DMS53 (cell line): ENCODE data around the gene POC1B.
A peak's percentile ranks its signal among the peaks of the same experiment; 100 is the strongest.

Source experiments
- DNase-seq: peaks from one replicate; lab custom pipeline; 2025; lab: John Stamatoyannopoulos, UW

Gene POC1B

GRCh38 chr12:89389755-89390661, 135.8 kb downstream of the POC1B start:
- DNase-seq, result peak; percentile 26

GRCh38 chr12:89386138-89386537, 139.7 kb downstream of the POC1B start:
- DNase-seq, result peak; percentile 55

- DNase-seq, result no peak
Observed at GRCh38 chr12:89384807-89385206, 141.0 kb downstream of the POC1B start.

GRCh38 chr12:89384050-89384758, 141.6 kb downstream of the POC1B start:
- no peak for DNase-seq

GRCh38 chr12:89383235-89384049, 142.4 kb downstream of the POC1B start:
- no peak for DNase-seq

- no peak for DNase-seq
Observed at GRCh38 chr12:89382328-89382727, 143.5 kb downstream of the POC1B start.

GRCh38 chr12:89379839-89380467, 145.9 kb downstream of the POC1B start:
- DNase-seq, result no peak

GRCh38 chr12:89379148-89379838, 146.6 kb downstream of the POC1B start:
- DNase-seq, result no peak

GRCh38 chr12:89376844-89377243, 149.0 kb downstream of the POC1B start:
- DNase-seq, result no peak

- DNase-seq, result no peak
Observed at GRCh38 chr12:89376202-89376529, 149.7 kb downstream of the POC1B start.

GRCh38 chr12:89373763-89374572, 151.9 kb downstream of the POC1B start:
- peak; percentile 29 for DNase-seq

- DNase-seq, result no peak
Observed at GRCh38 chr12:89372584-89373370, 153.1 kb downstream of the POC1B start.

GRCh38 chr12:89370850-89371249, 155.0 kb downstream of the POC1B start:
- no peak for DNase-seq

- no peak for DNase-seq
Observed at GRCh38 chr12:89370421-89370831, 155.4 kb downstream of the POC1B start.
